CD4-positive, alpha-beta memory T cell (primary cell): ENCODE measurements around the gene ZMPSTE24. TPM values are rescaled to one million over a fixed set of nuclear protein-coding genes. Genes with fewer than 3 reads are reported as not detected.

Experiments used
- CTCF ChIA-PET: fragments of 350-600 bp; sonication (Branson Sonifier 250); formaldehyde crosslinking; loops from one replicate; lab custom pipeline; 2021; ENCODE audit warnings: inconsistent platforms; ENCODE audit not compliant: partially characterized antibody; lab: Charles Lee
- POLR2A ChIA-PET: fragments of 350-600 bp; sonication (Branson Sonifier 250); formaldehyde crosslinking; loops from one replicate; lab custom pipeline; 2021; ENCODE audit not compliant: partially characterized antibody; lab: Charles Lee
- DNase-seq, 5 donors: peaks; one replicate each; pipeline versions ENCODE4 v3.0.0 to v3.0.0-alpha.2; 2020 to 2022; ENCODE audit warnings: mixed read lengths in 1 of 5
- H3K27ac ChIP-seq: one replicate; pipeline ENCODE4 v1.7.0; 2013; ENCODE audit warnings: low read depth, low read length
- H3K27me3 ChIP-seq: 2 replicates; pipeline ENCODE4 v1.7.0; 2013; ENCODE audit warnings: mild to moderate bottlenecking, low read length, moderate library complexity; ENCODE audit not compliant: insufficient read depth
- H3K36me3 ChIP-seq: 2 replicates; pipeline ENCODE4 v1.7.0; 2013; ENCODE audit warnings: mild to moderate bottlenecking, low read length, moderate library complexity; ENCODE audit not compliant: insufficient read depth
- H3K4me1 ChIP-seq: 2 replicates; pipeline ENCODE4 v1.7.0; 2013; ENCODE audit warnings: mild to moderate bottlenecking, low read length, moderate library complexity; ENCODE audit not compliant: insufficient read depth
- H3K4me3 ChIP-seq, 2 donors: one replicate each; pipeline ENCODE4 v1.7.0; 2013; ENCODE audit warnings: low read length in 2 of 2, mild to moderate bottlenecking in 1 of 2
- H3K9me3 ChIP-seq, 2 donors: one replicate each; pipeline ENCODE4 v1.7.0; 2013; ENCODE audit warnings: low read length in 2 of 2, control low read depth in 1 of 2; ENCODE audit not compliant: control insufficient read depth in 1 of 2
- H3K27ac Mint-ChIP-seq, 7 donors: one replicate each; pipeline ENCODE4 v1.8.0; 2020 to 2021; ENCODE audit warnings: mixed read lengths in 7 of 7, mild to moderate bottlenecking in 6 of 7, inconsistent platforms in 3 of 7, moderate library complexity in 3 of 7
- H3K27me3 Mint-ChIP-seq, 2 donors: one replicate each; pipeline ENCODE4 v1.8.0; 2020 to 2021; ENCODE audit warnings: mixed read lengths in 2 of 2
- H3K36me3 Mint-ChIP-seq, 2 donors: one replicate each; pipeline ENCODE4 v1.8.0; 2020 to 2021; ENCODE audit warnings: mixed read lengths in 2 of 2, inconsistent platforms in 1 of 2, mild to moderate bottlenecking in 1 of 2
- H3K4me1 Mint-ChIP-seq, 4 donors: one replicate each; pipeline ENCODE4 v1.8.0; 2020 to 2021; ENCODE audit warnings: mixed read lengths in 4 of 4, mild to moderate bottlenecking in 1 of 4
- H3K4me3 Mint-ChIP-seq, 8 donors: one replicate each; pipeline ENCODE4 v1.8.0; 2020 to 2021; ENCODE audit warnings: mixed read lengths in 8 of 8, mild to moderate bottlenecking in 7 of 8, moderate library complexity in 6 of 8, inconsistent platforms in 3 of 8
- H3K9me3 Mint-ChIP-seq, 8 donors: one replicate each; pipeline ENCODE4 v1.8.0; 2020 to 2021; ENCODE audit warnings: mixed read lengths in 8 of 8, mild to moderate bottlenecking in 5 of 8, inconsistent platforms in 3 of 8, moderate library complexity in 1 of 8
- intact Hi-C: fragments of 100-400 bp; cut with micrococcal nuclease; formaldehyde crosslinking; loops from one replicate; pipeline ENCODE4 v1.15.1; 2023
- polyA plus RNA-seq, 2 donors: library from polyadenylated mRNA; unstranded; fragments of 300-500 nt; fragmentation: Illumina TruSeq; gene quantifications; one replicate each; pipeline ENCODE4 v1.2.3, GENCODE V29; 2021
- total RNA-seq, 2 experiments: library from RNA; stranded (reverse); gene quantifications; one replicate each; pipeline ENCODE4 v1.2.3, GENCODE V29; 2021

ZMPSTE24 gene
- total and polyA plus RNA-seq, 4 experiments from 2014 or later = 19.7 to 44.1 (median 24.0) TPM

DNA sequence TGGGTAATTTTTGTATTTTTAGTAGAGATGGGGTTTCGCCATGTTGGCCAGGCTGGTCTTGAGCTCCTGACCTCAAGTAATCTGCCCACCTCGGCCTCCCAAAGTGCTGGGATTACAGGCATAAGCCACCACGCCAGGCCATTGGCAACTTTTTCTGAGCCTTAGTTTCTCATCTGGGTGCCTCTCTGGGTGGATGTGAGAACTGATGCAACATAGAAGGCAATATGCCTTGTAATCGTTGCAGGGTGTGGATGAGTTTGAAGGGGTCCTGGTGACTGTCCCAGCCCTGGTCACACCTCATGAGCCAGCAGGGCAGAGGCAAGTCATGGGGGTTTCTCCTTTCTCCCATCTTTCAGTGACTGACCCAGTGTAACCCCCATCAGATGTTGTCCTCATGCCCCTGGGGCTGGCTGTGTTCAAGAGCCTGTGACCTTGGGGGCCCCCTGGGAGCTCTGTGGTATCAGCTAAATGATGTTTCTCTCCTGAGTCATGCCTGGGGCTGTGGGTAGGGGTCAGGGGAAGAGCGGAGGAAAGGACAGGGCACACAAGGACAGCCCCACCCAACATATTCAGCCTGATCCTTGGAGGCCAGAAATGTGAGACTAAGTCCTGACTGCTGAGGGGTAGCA, 55.4 kb downstream of the ZMPSTE24 start:
- H3K9me3 ChIP-seq = no peaks in the 10 kb centered on the region
- H3K36me3 ChIP-seq = no peaks in the 10 kb centered on the region
- H3K36me3 Mint-ChIP-seq = no peaks in the 10 kb centered on the region
- peaks cover 8 to 58% (median 26%) of the 10 kb centered on the region in 4 donors for H3K4me1 Mint-ChIP-seq
- H3K27me3 ChIP-seq = no peaks in the 10 kb centered on the region
- peak overlapping the region in 2 of 7 donors; percentile 50 to 72 for H3K27ac Mint-ChIP-seq
- H3K4me3 Mint-ChIP-seq = peak overlapping the region in 3 of 8 donors; percentile 25 to 49 (median 29)
- CTCF ChIA-PET = interaction anchor here (0.9 to 6.1 kb wide), 5 partner anchors 12 to 161 kb away, joined by 3 to 62 read pairs (median 4); no protein-coding TSS in a partner anchor
- POLR2A ChIA-PET = interaction anchor here (2.6 kb wide), 1 partner anchor 161 kb away, joined by 8 read pairs; no protein-coding TSS in a partner anchor
- H3K27ac ChIP-seq = no peak overlapping the region
- intact Hi-C loops = no loop called here
- H3K4me3 ChIP-seq = no peak overlapping the region
- DNase-seq = no peak
- no peaks in the 10 kb centered on the region for H3K9me3 Mint-ChIP-seq
- peaks cover 8 to 10% of the 10 kb centered on the region in 2 donors for H3K27me3 Mint-ChIP-seq
- peaks cover 39% of the 10 kb centered on the region for H3K4me1 ChIP-seq

DNA sequence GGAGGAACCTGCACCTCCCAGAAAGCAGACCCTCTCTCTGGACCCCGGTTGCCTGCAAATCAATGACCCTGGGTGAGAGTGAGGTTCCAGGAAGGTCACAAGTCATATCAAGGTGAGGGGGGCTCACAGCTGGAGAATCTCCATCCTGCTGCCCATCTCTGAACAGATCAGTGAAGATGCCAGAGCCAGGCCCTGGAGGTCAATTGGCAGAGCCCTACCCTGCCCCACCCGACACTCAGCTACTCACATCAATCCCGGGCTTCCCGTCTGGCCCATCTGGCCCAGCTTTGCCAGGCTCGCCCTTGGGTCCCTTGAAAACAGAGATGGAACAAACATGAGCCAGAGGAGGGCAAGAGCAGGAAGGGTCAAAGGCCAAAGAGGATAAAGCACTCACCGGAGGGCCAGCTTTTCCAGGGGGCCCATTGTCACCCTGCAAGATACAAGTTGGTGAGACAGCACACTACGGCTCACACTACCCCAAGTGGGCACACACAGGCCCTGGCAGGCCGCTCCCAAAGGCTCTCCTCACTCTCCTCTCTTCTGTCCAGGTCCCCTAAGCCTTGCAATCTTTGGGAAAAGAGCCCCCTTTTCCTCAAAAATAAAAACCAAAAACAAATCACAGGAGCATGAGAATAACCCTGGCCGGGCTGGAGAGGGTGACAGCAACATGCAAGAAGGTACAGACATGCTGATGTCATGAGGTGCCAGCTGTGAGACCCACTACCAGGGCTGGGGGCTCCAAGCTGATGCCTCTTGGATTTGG, 56.1 kb downstream of the ZMPSTE24 start:
- peak overlapping the region in 4 of 7 donors; percentile 68 to 91 (median 72) for H3K27ac Mint-ChIP-seq
- no peaks in the 10 kb centered on the region for H3K9me3 Mint-ChIP-seq
- CTCF ChIA-PET = interaction anchor here (0.8 to 6.1 kb wide), 24 partner anchors 10 to 282 kb away, joined by 3 to 62 read pairs (median 5); partner anchors contain the start of gene SMAP2
- peaks cover 10 to 15% of the 10 kb centered on the region in 2 donors for H3K27me3 Mint-ChIP-seq
- Histone ChIP-seq H3K4me3 (no peak overlapping the region), H3K27me3 (no peaks in the 10 kb centered on the region), H3K36me3 (no peaks in the 10 kb centered on the region), H3K27ac (no peak overlapping the region), H3K9me3 (no peaks in the 10 kb centered on the region), H3K4me1 (peaks cover 44% of the 10 kb centered on the region)
- no peaks in the 10 kb centered on the region for H3K36me3 Mint-ChIP-seq
- no peak for DNase-seq
- peaks cover 13 to 65% (median 32%) of the 10 kb centered on the region in 4 donors for H3K4me1 Mint-ChIP-seq
- intact Hi-C loops = loop anchor here (2.0 kb wide), 1 partner anchor 153 kb away; the partner anchor contains the start of gene RLF
- H3K4me3 Mint-ChIP-seq = peak overlapping the region in 4 of 8 donors; percentile 57 to 95 (median 66)
- POLR2A ChIA-PET = interaction anchor here (2.2 to 2.8 kb wide), 3 partner anchors 25 to 161 kb away, joined by 8 to 11 read pairs (median 9); no protein-coding TSS in a partner anchor

DNA sequence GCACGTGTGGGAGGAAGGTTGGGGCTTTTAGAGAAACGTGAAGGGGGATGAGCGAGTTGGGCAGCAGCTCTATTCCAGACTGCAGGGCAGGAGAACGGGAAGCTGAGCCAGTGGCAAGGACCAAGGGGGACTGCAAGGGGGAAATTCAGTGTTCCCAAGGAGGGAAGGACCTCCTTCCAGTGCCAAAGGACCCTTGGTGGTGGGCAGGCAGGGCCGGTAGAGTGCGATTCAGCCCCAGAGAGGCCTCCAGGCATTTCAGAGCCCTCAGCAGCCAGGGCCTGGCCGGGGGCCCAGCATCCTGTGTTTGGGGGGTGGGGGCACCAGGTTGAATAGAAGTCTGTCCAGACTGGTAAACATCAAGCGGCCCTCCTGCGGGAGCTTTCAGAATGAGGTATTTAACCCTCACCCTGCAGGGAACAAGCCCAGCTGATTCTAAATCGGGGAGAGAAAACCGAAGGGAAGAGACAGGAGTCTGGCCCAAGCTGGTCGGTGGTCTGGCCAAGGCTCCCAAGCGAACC, 56.7 kb downstream of the ZMPSTE24 start:
- Mint-ChIP-seq H3K27me3 (peaks cover 10 to 18% of the 10 kb centered on the region in 2 donors), H3K4me3 (peak overlapping the region; percentile 36 to 95 (median 83)), H3K4me1 (peaks cover 14 to 67% (median 35%) of the 10 kb centered on the region in 4 donors), H3K36me3 (no peaks in the 10 kb centered on the region), H3K9me3 (no peaks in the 10 kb centered on the region), H3K27ac (peak overlapping the region in 6 of 7 donors; percentile 46 to 91 (median 70))
- H3K27me3 ChIP-seq = no peaks in the 10 kb centered on the region
- peaks cover 44% of the 10 kb centered on the region for H3K4me1 ChIP-seq
- no peak for DNase-seq
- ChIA-PET CTCF (interaction anchor here (0.6 to 6.1 kb wide), 34 partner anchors 10 to 434 kb away, joined by 3 to 62 read pairs (median 5); partner anchors contain the start of genes RLF and SMAP2), POLR2A (interaction anchor here (0.6 to 2.8 kb wide), 9 partner anchors 24 to 162 kb away, joined by 3 to 11 read pairs (median 8); partner anchors contain the start of genes SMAP2 and ZMPSTE24)
- H3K27ac ChIP-seq = no peak overlapping the region
- H3K9me3 ChIP-seq = no peaks in the 10 kb centered on the region
- peak overlapping the region; percentile 23 to 74 for H3K4me3 ChIP-seq
- intact Hi-C loops = loop anchor here (1.0 to 2.0 kb wide), 4 partner anchors 24 to 161 kb away; partner anchors contain the start of genes RLF and ZMPSTE24
- no peaks in the 10 kb centered on the region for H3K36me3 ChIP-seq

DNA sequence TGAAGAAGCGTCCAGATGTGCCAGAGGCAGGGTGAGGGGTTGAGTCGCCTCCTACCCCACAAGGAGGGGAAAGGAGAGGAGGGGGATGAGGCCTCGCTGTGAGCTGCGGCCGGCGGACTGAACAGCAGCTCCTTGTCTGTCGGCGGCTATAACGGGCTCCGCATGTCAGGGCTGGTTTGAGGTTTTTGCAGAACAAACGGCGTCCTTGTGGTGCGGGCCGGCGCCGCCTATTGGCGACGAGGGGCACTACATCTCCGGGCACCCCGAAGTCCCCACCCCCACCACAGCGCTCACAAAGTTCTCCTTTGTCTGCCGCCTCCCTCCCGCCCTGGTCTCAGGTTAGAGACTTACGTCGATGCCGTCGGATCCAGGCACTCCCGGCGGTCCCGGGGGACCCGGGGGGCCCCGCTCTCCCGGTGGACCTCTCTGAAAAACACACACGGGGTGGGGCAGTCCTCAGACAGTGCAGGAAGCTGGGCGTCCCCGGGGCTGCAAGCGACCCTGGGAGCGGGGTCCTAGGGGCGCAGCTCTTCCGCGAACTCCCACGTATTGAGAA, 57.3 kb downstream of the ZMPSTE24 start:
- Mint-ChIP-seq H3K27me3 (peaks cover 10 to 18% of the 10 kb centered on the region in 2 donors), H3K36me3 (no peaks in the 10 kb centered on the region), H3K4me1 (peaks cover 14 to 67% (median 35%) of the 10 kb centered on the region in 4 donors), H3K9me3 (no peaks in the 10 kb centered on the region), H3K27ac (peak overlapping the region in 6 of 7 donors; percentile 15 to 72 (median 46)), H3K4me3 (peak overlapping the region; percentile 79 to 95 (median 87))
- no peak overlapping the region for H3K27ac ChIP-seq
- CTCF ChIA-PET = interaction anchor here (0.6 to 6.1 kb wide), 37 partner anchors 9 to 435 kb away, joined by 3 to 62 read pairs (median 5); partner anchors contain the start of genes RLF and SMAP2
- H3K36me3 ChIP-seq = no peaks in the 10 kb centered on the region
- H3K4me3 ChIP-seq = peak overlapping the region; percentile 65 to 74
- intact Hi-C loops = loop anchor here (1.0 to 2.0 kb wide), 4 partner anchors 23 to 162 kb away; partner anchors contain the start of genes RLF and ZMPSTE24
- no peaks in the 10 kb centered on the region for H3K27me3 ChIP-seq
- DNase-seq = peak; percentile 84 to 86 (median 85)
- H3K9me3 ChIP-seq = no peaks in the 10 kb centered on the region
- POLR2A ChIA-PET = interaction anchor here (0.5 to 2.8 kb wide), 15 partner anchors 10 to 516 kb away, joined by 3 to 11 read pairs (median 4); partner anchors contain the start of genes SMAP2 and ZMPSTE24
- H3K4me1 ChIP-seq = peaks cover 44% of the 10 kb centered on the region

DNA sequence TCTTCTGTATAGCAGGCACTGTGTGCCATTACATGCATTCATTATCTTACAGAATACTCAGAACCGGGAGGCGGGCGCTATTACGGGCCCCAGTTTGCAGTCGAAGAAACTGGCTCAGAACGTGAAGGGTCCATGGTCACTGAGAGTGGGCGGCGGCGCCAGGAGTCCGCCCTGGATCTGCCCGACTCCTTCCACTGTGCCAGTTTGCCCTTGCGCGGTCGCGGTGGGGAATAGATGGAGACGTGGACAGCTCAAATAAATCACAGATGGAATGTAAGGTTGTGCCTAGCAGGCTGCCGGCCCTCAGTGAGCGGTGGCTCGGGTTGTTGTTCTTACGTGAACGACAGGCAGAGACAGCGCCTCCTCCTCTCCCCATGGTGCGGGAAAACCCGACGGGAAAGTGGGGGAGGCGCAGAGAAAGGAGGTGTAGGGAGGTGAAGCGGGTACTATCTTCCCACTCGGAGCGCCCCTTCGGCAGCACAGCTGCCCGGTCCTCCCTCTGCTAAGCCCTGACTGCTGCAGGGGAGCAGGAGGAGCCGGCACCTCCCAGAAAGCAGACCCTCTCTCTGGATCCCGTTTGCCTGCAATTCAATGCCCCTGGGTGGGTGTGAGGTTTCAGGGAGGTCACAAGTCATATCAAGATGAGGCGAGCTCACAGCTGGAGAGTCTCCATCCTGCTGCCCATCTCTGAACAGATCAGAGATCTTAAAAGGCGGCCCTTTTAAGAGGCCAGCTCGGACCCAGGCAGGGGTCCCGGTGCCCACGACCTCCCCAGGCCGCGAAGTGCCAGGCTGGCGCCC, 58.0 kb downstream of the ZMPSTE24 start:
- Mint-ChIP-seq H3K27ac (peak overlapping the region in 6 of 7 donors; percentile 46 to 87 (median 72)), H3K4me1 (peaks cover 14 to 61% (median 35%) of the 10 kb centered on the region in 4 donors), H3K36me3 (no peaks in the 10 kb centered on the region), H3K4me3 (peak overlapping the region; percentile 79 to 95 (median 87)), H3K27me3 (peaks cover 10 to 18% of the 10 kb centered on the region in 2 donors), H3K9me3 (no peaks in the 10 kb centered on the region)
- no peaks in the 10 kb centered on the region for H3K36me3 ChIP-seq
- DNase-seq = peak in 3 of 5 donors; percentile 17 to 27 (median 24)
- no peaks in the 10 kb centered on the region for H3K9me3 ChIP-seq
- peaks cover 44% of the 10 kb centered on the region for H3K4me1 ChIP-seq
- H3K4me3 ChIP-seq = peak overlapping the region; percentile 65 to 74
- intact Hi-C loops = loop anchor here (1.0 to 2.0 kb wide), 5 partner anchors 22 to 163 kb away; partner anchors contain the start of genes RLF and ZMPSTE24
- H3K27ac ChIP-seq = no peak overlapping the region
- ChIA-PET POLR2A (interaction anchor here (0.5 to 2.8 kb wide), 20 partner anchors 10 to 516 kb away, joined by 3 to 11 read pairs (median 4); partner anchors contain the start of genes RLF, SMAP2 and ZMPSTE24), CTCF (interaction anchor here (0.7 to 6.1 kb wide), 25 partner anchors 16 to 284 kb away, joined by 3 to 62 read pairs (median 6); partner anchors contain the start of genes RLF and SMAP2)
- no peaks in the 10 kb centered on the region for H3K27me3 ChIP-seq
